ENCODE measurements around the gene PNCK. TPM values are rescaled to one million over a fixed set of nuclear protein-coding genes. Genes with fewer than 3 reads are reported as not detected.

The PNCK gene
- total and polyA plus RNA-seq, 10 of the 15 experiments (the other 5 are each of a cell fraction or from before 2014, with no cell fraction given) = 0.21 to 0.67 (median 0.54) TPM; not detected in 7

GRCh38 chrX:153636716-153637115 lies 36.9 kb downstream of the PNCK start:
- ATAC-seq (no peak), DNase-seq (ENCODE audit: low read depth, low spot score) (no peak), FAIRE-seq (no peak)
- ChIA-PET SMC1A (ENCODE audit: uncharacterized antibody, unreplicated experiment) (interaction anchor here (0.6 kb wide), 1 partner anchor 26 kb away, joined by 3 read pairs; no protein-coding TSS in a partner anchor), POLR2A (interaction anchor here (0.7 kb wide), 1 partner anchor 9 kb away, joined by 3 read pairs; no protein-coding TSS in a partner anchor), CTCF (interaction anchor here (2.2 kb wide), 1 partner anchor 31 kb away, joined by 6 read pairs; no protein-coding TSS in a partner anchor), RAD21 (ENCODE audit: unreplicated experiment) (no interaction called here)
- H3K27me3 ChIP-seq (replicated peaks in 1 of 2; ENCODE audit: control insufficient read depth in 2 of 2, insufficient read depth in 2 of 2, low read length in 1 of 2) = peaks cover 1 to 2% of the 10 kb centered on the region in 2 experiments; a peak in 2 of 4 replicates
- H3K4me1 ChIP-seq (ENCODE audit: control insufficient read depth, insufficient read depth, low read length) = no peaks in the 10 kb centered on the region
- no peaks in the 10 kb centered on the region; the same call in 2 of the 3 replicates for H3K9me3 ChIP-seq (replicated peaks; ENCODE audit: control insufficient read depth, insufficient read depth, low read length)
- no peak overlapping the region for H3K27ac ChIP-seq (ENCODE audit: control insufficient read depth, insufficient read depth)
- H4K20me1 ChIP-seq (ENCODE audit: control insufficient read depth, insufficient read depth) = no peaks in the 10 kb centered on the region
- 11% methylated on average over 5 of the region's 5 CpGs for WGBS (ENCODE audit: insufficient coverage, insufficient replicate concordance, low lambda C conversion rate, missing lambda C conversion rate)
- BruUV-seq (replicated peaks) = no TSS peak
- in situ Hi-C loops (cut with MboI) = no loop called here
- H3K4me2 ChIP-seq (ENCODE audit: control insufficient read depth, insufficient read depth) = no peak overlapping the region
- no peak overlapping the region for H3K9ac ChIP-seq (ENCODE audit: control insufficient read depth, insufficient read depth, low read length)
- H2AFZ ChIP-seq (ENCODE audit: control insufficient read depth, low read depth, low read length) = no peak overlapping the region
- no peaks in the 10 kb centered on the region for H3K79me2 ChIP-seq (ENCODE audit: control insufficient read depth, insufficient read depth, low read length)
- H3K36me3 ChIP-seq (ENCODE audit: control insufficient read depth in 2 of 2, insufficient read depth in 2 of 2, low read length in 1 of 2) = no peaks in the 10 kb centered on the region
- intact Hi-C loops (cut with micrococcal nuclease; ENCODE audit: unreplicated experiment) = no loop called here
- no peak for TF ChIP-seq CTCF (IDR thresholded peaks at IDR 0.05 in 2 of 3, conservative IDR thresholded peaks at IDR 0.05 in 1 of 3; ENCODE audit: control insufficient read depth in 2 of 3, extremely low read depth in 1 of 3, insufficient read depth in 1 of 3, low read depth in 3 of 3, low read length in 3 of 3)
- TF ChIP-seq ZNF274 (IDR thresholded peaks at IDR 0.05; ENCODE audit: insufficient read depth, insufficient read length) = no peak
- no peak for TF ChIP-seq TCF3 (IDR thresholded peaks at IDR 0.05; ENCODE audit: borderline replicate concordance, insufficient read depth, low read depth, low read length)
- TF ChIP-seq PRDM15 (CRISPR knock-in tag; IDR thresholded peaks at IDR 0.05) = no peak
- H3K4me3 ChIP-seq = no peak overlapping the region
